Lower leg skin (tissue), 3 donors: Measurements from ENCODE around the gene VPS39.

Experiments used
- CTCF ChIP-seq, 3 donors: fragments of 450-650 bp; IDR thresholded peaks; one replicate each; pipeline ENCODE4 v1.5.1; 2016; ENCODE audit warnings: antibody characterized with exemption in 3 of 3, mild to moderate bottlenecking in 3 of 3, moderate library complexity in 2 of 3
- POLR2A ChIP-seq, 2 donors: fragments of 450-650 bp; IDR thresholded peaks; one replicate each; pipeline ENCODE4 v1.6.1; 2016 to 2017; ENCODE audit warnings: antibody characterized with exemption in 2 of 2, mild to moderate bottlenecking in 1 of 2, moderate library complexity in 1 of 2

- TF ChIP-seq POLR2A (IDR thresholded peaks at IDR 0.05) = no peak
- TF ChIP-seq CTCF (IDR thresholded peaks at IDR 0.05) = no peak
These were observed 48.0 kb downstream of the VPS39 start for GRCh38 chr15:42160136-42160535.
